Esophagus muscularis mucosa (tissue), 3 donors: Measurements from ENCODE around the gene PPA2.

Source experiments
- POLR2A ChIP-seq: fragments of 450-650 bp; IDR thresholded peaks from one replicate; pipeline ENCODE4 v1.6.1; 2017; ENCODE audit warnings: antibody characterized with exemption, moderate library complexity, mild to moderate bottlenecking, low read depth
- TF ChIP-seq, protein P1 (sequence below), 3 experiments: fragments of 200-600 bp in 2 of 3; fragments of 450-650 bp in 1 of 3; sonication (generic) in 2 of 3; IDR thresholded peaks; one replicate each; pipeline ENCODE4 v1.5.1; 2017 to 2019; ENCODE audit warnings: antibody characterized with exemption in 3 of 3, mild to moderate bottlenecking in 2 of 3, moderate library complexity in 1 of 3

- TF ChIP-seq, protein P1, sequence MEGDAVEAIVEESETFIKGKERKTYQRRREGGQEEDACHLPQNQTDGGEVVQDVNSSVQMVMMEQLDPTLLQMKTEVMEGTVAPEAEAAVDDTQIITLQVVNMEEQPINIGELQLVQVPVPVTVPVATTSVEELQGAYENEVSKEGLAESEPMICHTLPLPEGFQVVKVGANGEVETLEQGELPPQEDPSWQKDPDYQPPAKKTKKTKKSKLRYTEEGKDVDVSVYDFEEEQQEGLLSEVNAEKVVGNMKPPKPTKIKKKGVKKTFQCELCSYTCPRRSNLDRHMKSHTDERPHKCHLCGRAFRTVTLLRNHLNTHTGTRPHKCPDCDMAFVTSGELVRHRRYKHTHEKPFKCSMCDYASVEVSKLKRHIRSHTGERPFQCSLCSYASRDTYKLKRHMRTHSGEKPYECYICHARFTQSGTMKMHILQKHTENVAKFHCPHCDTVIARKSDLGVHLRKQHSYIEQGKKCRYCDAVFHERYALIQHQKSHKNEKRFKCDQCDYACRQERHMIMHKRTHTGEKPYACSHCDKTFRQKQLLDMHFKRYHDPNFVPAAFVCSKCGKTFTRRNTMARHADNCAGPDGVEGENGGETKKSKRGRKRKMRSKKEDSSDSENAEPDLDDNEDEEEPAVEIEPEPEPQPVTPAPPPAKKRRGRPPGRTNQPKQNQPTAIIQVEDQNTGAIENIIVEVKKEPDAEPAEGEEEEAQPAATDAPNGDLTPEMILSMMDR (IDR thresholded peaks at IDR 0.05), result no peak
- no peak for TF ChIP-seq POLR2A
Observed at GRCh38 chr4:105483840-105484239, 10.0 kb upstream of the PPA2 start.
